Measurements from ENCODE around the gene FBXL3. TPM values are rescaled to one million over a fixed set of nuclear protein-coding genes. Genes with fewer than 3 reads are reported as not detected.

The FBXL3 gene
- total and polyA plus RNA-seq, 10 donors = 18.5 to 80.9 (median 51.0) TPM

DNA sequence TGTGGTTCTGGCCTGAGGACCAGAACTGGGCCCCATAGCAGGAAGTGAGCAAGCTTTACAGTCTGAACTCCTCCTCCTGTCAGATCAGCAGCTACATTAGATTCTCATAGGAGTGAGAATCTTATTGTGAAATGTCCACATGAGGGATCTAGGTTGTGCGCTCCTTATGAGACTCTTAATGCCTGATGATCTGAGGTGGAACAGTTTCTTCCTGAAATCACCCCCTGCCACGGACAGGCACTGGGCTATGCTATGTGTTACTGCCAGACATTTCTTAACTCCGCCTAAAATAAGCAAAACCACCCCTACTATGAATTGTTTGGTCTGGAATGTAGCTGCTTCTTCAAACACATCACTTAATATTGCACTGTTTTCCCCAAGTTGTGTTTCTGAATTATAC lies 4.6 kb downstream of the FBXL3 start:
- H3K9me3 ChIP-seq = no peaks in the 10 kb centered on the region
- TF ChIP-seq, protein P1, sequence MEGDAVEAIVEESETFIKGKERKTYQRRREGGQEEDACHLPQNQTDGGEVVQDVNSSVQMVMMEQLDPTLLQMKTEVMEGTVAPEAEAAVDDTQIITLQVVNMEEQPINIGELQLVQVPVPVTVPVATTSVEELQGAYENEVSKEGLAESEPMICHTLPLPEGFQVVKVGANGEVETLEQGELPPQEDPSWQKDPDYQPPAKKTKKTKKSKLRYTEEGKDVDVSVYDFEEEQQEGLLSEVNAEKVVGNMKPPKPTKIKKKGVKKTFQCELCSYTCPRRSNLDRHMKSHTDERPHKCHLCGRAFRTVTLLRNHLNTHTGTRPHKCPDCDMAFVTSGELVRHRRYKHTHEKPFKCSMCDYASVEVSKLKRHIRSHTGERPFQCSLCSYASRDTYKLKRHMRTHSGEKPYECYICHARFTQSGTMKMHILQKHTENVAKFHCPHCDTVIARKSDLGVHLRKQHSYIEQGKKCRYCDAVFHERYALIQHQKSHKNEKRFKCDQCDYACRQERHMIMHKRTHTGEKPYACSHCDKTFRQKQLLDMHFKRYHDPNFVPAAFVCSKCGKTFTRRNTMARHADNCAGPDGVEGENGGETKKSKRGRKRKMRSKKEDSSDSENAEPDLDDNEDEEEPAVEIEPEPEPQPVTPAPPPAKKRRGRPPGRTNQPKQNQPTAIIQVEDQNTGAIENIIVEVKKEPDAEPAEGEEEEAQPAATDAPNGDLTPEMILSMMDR (IDR thresholded peaks at IDR 0.05 in 8 of 11, conservative IDR thresholded peaks at IDR 0.05 in 3 of 11) = no peak
- TF ChIP-seq POLR2A (IDR thresholded peaks at IDR 0.05) (no peak), POLR2AphosphoS5 (IDR thresholded peaks at IDR 0.05) (no peak)
- intact Hi-C loops (cut with DNase I; ENCODE audit: low total_unique reads) = no loop called here
- peaks cover 0 to 46% (median 14%) of the 10 kb centered on the region in 6 donors for H3K36me3 ChIP-seq
- peak overlapping the region in 4 of 8 donors; percentile 21 to 41 (median 31) for H3K27ac ChIP-seq
- no peak for DNase-seq
- peaks cover 46 to 89% (median 73%) of the 10 kb centered on the region in 6 donors for H3K4me1 ChIP-seq
- H3K4me3 ChIP-seq = no peak overlapping the region
- WGBS, 5 donors = 52 to 63% (median 56%) methylated on average over 3 of the region's 3 CpGs
- no peaks in the 10 kb centered on the region for H3K27me3 ChIP-seq (replicated peaks in 1 of 7)

DNA sequence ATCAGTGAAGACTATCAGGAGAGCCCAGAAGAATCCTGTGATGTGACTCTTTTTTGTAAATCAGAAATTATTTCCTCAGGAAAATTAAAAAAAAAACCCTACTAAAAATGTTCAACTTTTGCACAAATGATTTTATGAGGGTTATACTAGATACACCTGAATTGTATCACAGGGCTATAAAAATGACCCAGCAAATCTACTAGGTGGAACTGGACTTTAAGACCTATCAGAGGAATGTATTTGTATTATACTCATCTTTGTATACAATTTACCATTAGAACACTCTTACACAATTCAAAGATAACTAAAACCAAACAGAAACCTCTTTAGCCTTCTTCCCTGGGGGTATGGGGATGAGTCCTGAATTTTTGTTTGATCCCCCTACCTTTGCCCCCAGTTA lies 7.2 kb downstream of the FBXL3 start:
- Histone ChIP-seq H3K4me1 (peaks cover 44 to 98% (median 71%) of the 10 kb centered on the region in 6 donors), H3K36me3 (peaks cover 2 to 71% (median 38%) of the 10 kb centered on the region in 6 donors)
- intact Hi-C loops (cut with DNase I; ENCODE audit: low total_unique reads) = no loop called here

DNA sequence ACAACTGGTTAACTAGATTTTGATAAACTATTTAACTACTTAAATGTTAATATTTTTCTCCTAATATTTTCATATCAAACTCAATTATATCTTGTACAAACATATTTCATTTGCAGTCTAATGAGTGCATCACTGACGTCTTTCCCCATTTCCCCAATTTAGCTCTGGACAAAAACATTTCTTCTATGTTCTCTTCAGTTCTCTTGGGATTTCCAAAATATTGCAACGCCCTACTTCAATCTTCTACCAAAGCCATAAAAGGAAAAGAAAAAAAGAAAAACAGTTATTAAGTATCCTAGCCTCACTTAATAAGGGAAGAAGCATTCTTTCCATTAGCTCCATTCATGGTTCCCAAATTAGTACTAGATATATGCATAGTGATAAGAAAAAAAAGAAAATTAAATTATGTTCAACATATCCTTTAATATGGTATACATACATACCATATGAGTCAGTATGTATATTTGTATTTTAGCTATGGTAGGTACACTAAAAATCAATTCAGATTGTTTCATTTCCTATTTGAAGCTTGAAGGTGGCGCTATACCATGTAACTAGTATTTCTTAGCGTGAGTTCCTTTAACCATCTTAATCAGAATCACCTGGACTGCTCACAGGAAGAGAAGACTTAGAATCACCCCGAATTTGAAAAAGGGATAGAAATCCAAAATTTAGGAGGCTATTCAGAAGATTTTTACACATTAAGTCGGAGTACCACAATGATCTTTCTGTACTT lies 9.9 kb downstream of the FBXL3 start:
- no peak for DNase-seq
- TF ChIP-seq POLR2A (IDR thresholded peaks at IDR 0.05) (no peak), POLR2AphosphoS5 (IDR thresholded peaks at IDR 0.05) (no peak)
- TF ChIP-seq, protein P1 (IDR thresholded peaks at IDR 0.05 in 8 of 11, conservative IDR thresholded peaks at IDR 0.05 in 3 of 11) = no peak
- peaks cover 4 to 89% (median 64%) of the 10 kb centered on the region in 6 donors for H3K36me3 ChIP-seq
- 89 to 94% (median 90%) methylated on average over 6 of the region's 6 CpGs for WGBS, 5 donors
- no peak overlapping the region for H3K27ac ChIP-seq
- H3K4me3 ChIP-seq = no peak overlapping the region
- no peaks in the 10 kb centered on the region for H3K9me3 ChIP-seq
- H3K4me1 ChIP-seq = peaks cover 24 to 87% (median 54%) of the 10 kb centered on the region in 6 donors
- H3K27me3 ChIP-seq (replicated peaks in 1 of 7) = no peaks in the 10 kb centered on the region
- intact Hi-C loops (cut with DNase I; ENCODE audit: low total_unique reads) = no loop called here

More for the DNA sequence above, 7.2 kb downstream of the FBXL3 start:
- TF ChIP-seq POLR2AphosphoS5 (IDR thresholded peaks at IDR 0.05) = no peak
- TF ChIP-seq, protein P1 (IDR thresholded peaks at IDR 0.05 in 8 of 11, conservative IDR thresholded peaks at IDR 0.05 in 3 of 11) = no peak
- TF ChIP-seq POLR2A (IDR thresholded peaks at IDR 0.05) = no peak
- no peak for DNase-seq
- H3K4me3 ChIP-seq = no peak overlapping the region
- H3K9me3 ChIP-seq = no peaks in the 10 kb centered on the region
- no peak overlapping the region for H3K27ac ChIP-seq
- no peaks in the 10 kb centered on the region for H3K27me3 ChIP-seq (replicated peaks in 1 of 7)

DNA sequence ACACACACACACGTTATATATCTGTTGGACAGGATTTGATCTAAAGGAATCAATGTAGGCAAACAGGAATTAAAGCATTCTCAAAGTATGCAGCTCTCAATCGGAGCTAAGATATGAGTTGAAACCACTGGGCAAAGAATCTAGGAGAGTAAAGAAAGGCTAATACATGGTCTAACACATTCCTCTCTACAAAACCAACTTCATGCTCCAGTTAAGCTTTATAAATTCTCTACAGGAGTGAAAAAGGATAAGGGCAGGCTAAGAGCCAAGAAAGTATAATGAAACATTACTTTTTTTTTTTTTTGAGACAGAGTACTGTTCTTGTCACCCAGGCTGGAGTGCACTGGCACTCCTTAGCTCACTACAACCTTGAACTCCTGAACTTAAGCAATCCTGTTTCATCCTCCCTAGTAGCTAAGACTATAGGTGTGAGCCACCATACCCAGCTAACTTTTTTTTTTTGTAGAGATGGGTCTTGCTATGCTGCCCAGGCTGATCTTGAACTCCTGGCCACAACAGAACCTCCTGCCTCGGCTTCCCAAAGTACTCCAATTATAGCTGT lies 10.6 kb downstream of the FBXL3 start:
- 88 to 97% (median 93%) methylated on average over 3 of the region's 3 CpGs for WGBS, 5 donors
- DNase-seq = no peak
- TF ChIP-seq POLR2AphosphoS5 (IDR thresholded peaks at IDR 0.05) (no peak), POLR2A (IDR thresholded peaks at IDR 0.05) (no peak)
- TF ChIP-seq, protein P1 (IDR thresholded peaks at IDR 0.05 in 8 of 11, conservative IDR thresholded peaks at IDR 0.05 in 3 of 11) = no peak
- Histone ChIP-seq H3K27ac (no peak overlapping the region), H3K36me3 (peaks cover 4 to 92% (median 71%) of the 10 kb centered on the region in 6 donors), H3K9me3 (no peaks in the 10 kb centered on the region), H3K4me1 (peaks cover 22 to 84% (median 47%) of the 10 kb centered on the region in 6 donors), H3K4me3 (no peak overlapping the region), H3K27me3 (replicated peaks in 1 of 7) (no peaks in the 10 kb centered on the region)
- intact Hi-C loops (cut with DNase I; ENCODE audit: low total_unique reads) = no loop called here

Data from spleen (tissue), 11 donors.